ENCODE results near the gene QSOX2. TPM values are rescaled to one million over a fixed set of nuclear protein-coding genes. Genes with fewer than 3 reads are reported as not detected.

The QSOX2 gene
- polyA plus RNA-seq, 2 of the 4 experiments (the other 2 are of a cell fraction): 22.3 to 30.2 TPM

- POLR2A ChIA-PET: no interaction called here
- no peak for ATAC-seq
- Histone ChIP-seq H3K4me1 (peaks cover 5% of the 10 kb centered on the region; the same call in 1 of the 3 replicates), H3K27ac (no peak overlapping the region), H3K9me3 (no peaks in the 10 kb centered on the region), H3K4me2 (no peak overlapping the region), H3K4me3 (no peak overlapping the region)
- FAIRE-seq: no peak
- no peak for DNase-seq (ENCODE audit: low read depth in 1 of 2, low spot score in 1 of 2)
- CTCF ChIA-PET: interaction anchor here (0.8 kb wide), 1 partner anchor 143 kb away, joined by 4 read pairs; no protein-coding TSS in a partner anchor
- TF ChIP-seq RNF2 (IDR thresholded peaks at IDR 0.05; ENCODE audit: borderline replicate concordance, low read depth) (no peak), MAZ (IDR thresholded peaks at IDR 0.05; ENCODE audit: borderline replicate concordance, low read depth, low read length) (no peak), EHMT2 (IDR thresholded peaks at IDR 0.05; ENCODE audit: low read depth) (no peak), MYC (IDR thresholded peaks at IDR 0.05; ENCODE audit: borderline replicate concordance, low read length) (no peak), HOXB5 (CRISPR knock-in tag; IDR thresholded peaks at IDR 0.05) (no peak), MAFK (IDR thresholded peaks at IDR 0.05; ENCODE audit: partially characterized antibody) (no peak), JUNB (IDR thresholded peaks at IDR 0.05) (no peak), KDM5A (IDR thresholded peaks at IDR 0.05) (no peak), CBX8 (IDR thresholded peaks at IDR 0.05) (no peak), EP300 (IDR thresholded peaks at IDR 0.05) (no peak), POLR2AphosphoS2 (conservative IDR thresholded peaks at IDR 0.05; ENCODE audit: low read length) (no peak), CHD2 (IDR thresholded peaks at IDR 0.05; ENCODE audit: low read length, partially characterized antibody) (no peak), ZFP36 (IDR thresholded peaks at IDR 0.05; ENCODE audit: borderline replicate concordance, partially characterized antibody) (no peak), HDAC2 (IDR thresholded peaks at IDR 0.05) (no peak)
- TF ChIP-seq, protein P1, sequence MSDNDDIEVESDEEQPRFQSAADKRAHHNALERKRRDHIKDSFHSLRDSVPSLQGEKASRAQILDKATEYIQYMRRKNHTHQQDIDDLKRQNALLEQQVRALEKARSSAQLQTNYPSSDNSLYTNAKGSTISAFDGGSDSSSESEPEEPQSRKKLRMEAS (IDR thresholded peaks at IDR 0.05): no peak
- TF ChIP-seq, protein P2, sequence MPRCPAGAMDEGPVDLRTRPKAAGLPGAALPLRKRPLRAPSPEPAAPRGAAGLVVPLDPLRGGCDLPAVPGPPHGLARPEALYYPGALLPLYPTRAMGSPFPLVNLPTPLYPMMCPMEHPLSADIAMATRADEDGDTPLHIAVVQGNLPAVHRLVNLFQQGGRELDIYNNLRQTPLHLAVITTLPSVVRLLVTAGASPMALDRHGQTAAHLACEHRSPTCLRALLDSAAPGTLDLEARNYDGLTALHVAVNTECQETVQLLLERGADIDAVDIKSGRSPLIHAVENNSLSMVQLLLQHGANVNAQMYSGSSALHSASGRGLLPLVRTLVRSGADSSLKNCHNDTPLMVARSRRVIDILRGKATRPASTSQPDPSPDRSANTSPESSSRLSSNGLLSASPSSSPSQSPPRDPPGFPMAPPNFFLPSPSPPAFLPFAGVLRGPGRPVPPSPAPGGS (IDR thresholded peaks at IDR 0.05): no peak
- 72% methylated on average over 16 of the region's 17 CpGs for WGBS (ENCODE audit: missing lambda C conversion rate)
These were observed 20.1 kb upstream of the QSOX2 start for GRCh38 chr9:136265561-136266355.

DNA sequence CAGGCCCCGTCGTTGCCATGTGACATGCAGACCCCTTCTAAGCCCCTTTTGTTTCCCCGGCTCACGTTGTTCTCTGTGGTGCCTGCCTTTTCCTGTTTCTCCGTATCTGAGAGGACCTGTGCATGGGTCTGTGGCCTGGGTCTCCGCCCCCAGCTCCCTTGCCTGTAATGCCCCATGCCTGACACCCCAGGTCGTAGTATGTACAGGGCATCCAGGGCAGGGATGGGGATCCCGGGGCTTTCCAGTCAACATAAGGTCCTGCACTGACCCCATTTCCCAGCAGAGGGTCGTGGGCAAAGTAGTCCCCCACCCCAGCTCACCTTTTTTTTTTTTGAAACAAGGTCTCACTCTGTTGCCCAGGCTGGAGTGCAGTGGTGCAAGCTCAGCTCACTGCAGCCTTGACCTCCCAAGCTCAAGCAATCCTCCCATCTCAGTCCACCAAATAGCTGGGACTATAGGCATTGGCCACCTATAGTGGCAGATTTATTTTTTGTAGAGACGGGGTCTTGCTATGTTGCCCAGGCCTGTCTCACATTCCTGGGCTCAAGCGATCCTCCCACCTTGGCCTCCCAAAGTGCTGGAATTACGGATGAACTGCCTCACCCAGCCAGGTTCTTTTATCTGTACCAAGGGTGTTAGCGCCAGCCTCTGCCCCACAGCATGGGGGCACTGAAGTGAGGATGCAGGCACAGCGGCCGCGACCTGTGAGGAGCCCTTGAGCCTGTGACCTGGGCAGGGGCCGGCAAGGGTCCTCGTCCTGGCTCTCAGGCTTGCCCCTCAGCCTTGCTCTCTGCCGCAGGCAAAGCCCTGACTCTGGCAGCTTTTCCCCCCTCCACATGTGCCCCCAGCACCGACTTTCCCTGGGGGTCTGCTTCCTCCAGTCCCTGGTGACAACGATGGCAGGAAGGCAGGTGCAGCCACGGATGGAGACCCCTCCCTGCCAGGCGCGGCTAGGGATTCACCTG, 19.1 kb upstream of the QSOX2 start:
- FAIRE-seq (no peak), ATAC-seq (no peak), DNase-seq (ENCODE audit: low read depth in 1 of 2, low spot score in 1 of 2) (no peak)
- peaks cover 5% of the 10 kb centered on the region; the same call in 1 of the 3 replicates for H3K4me1 ChIP-seq
- ChIA-PET CTCF (interaction anchor here (1.1 to 1.3 kb wide), 3 partner anchors 10 to 39 kb away, joined by 3 to 4 read pairs (median 3); no protein-coding TSS in a partner anchor), POLR2A (interaction anchor here (0.7 kb wide), 1 partner anchor 155 kb away, joined by 4 read pairs; no protein-coding TSS in a partner anchor)
- 74% methylated on average over 24 of the region's 24 CpGs for WGBS (ENCODE audit: missing lambda C conversion rate)
- no peaks in the 10 kb centered on the region for H3K9me3 ChIP-seq
- no peak overlapping the region for H3K4me2 ChIP-seq
- TF ChIP-seq, protein P1 (IDR thresholded peaks at IDR 0.05): no peak
- TF ChIP-seq HEYL (CRISPR knock-in tag; IDR thresholded peaks at IDR 0.05) (no peak), EP300 (IDR thresholded peaks at IDR 0.05) (no peak), MYC (IDR thresholded peaks at IDR 0.05; ENCODE audit: borderline replicate concordance, low read length) (no peak), FOSB (CRISPR knock-in tag; IDR thresholded peaks at IDR 0.05) (no peak), RARB (CRISPR knock-in tag; IDR thresholded peaks at IDR 0.05) (no peak), HMGXB4 (CRISPR knock-in tag; IDR thresholded peaks at IDR 0.05; ENCODE audit: borderline replicate concordance) (no peak), REST (IDR thresholded peaks at IDR 0.05) (no peak), ESRRA (IDR thresholded peaks at IDR 0.05; ENCODE audit: borderline replicate concordance, low read length) (no peak), TP53 (CRISPR knock-in tag; IDR thresholded peaks at IDR 0.05) (no peak), HOXB13 (CRISPR knock-in tag; IDR thresholded peaks at IDR 0.05; ENCODE audit: low read depth) (no peak), FOXS1 (CRISPR knock-in tag; IDR thresholded peaks at IDR 0.05) (no peak)
- TF ChIP-seq, protein P3, sequence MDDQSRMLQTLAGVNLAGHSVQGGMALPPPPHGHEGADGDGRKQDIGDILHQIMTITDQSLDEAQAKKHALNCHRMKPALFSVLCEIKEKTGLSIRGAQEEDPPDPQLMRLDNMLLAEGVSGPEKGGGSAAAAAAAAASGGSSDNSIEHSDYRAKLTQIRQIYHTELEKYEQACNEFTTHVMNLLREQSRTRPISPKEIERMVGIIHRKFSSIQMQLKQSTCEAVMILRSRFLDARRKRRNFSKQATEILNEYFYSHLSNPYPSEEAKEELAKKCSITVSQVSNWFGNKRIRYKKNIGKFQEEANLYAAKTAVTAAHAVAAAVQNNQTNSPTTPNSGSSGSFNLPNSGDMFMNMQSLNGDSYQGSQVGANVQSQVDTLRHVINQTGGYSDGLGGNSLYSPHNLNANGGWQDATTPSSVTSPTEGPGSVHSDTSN (IDR thresholded peaks at IDR 0.05): no peak
- H3K27ac ChIP-seq: no peak overlapping the region
- no peak overlapping the region for H3K4me3 ChIP-seq
